GM04503 (cell line): ENCODE data around the gene GNAQ.
"Not testable (repeated sequence)": the region's sequence is repeated elsewhere in the genome, so short reads cannot be mapped to it uniquely, and the experiment has no call there.

Experiments
- DNase-seq: peaks from one replicate; pipeline ENCODE4 v3.0.0-alpha.2; 2012; ENCODE audit warnings: low read depth

The GNAQ gene

GRCh38 chr9:77690723-77691122 is 340.9 kb downstream of the GNAQ start:
- DNase-seq: not testable (repeated sequence)

- DNase-seq: not testable (repeated sequence)
Observed at GRCh38 chr9:77690119-77690518, 341.5 kb downstream of the GNAQ start.

GRCh38 chr9:77687737-77688136 is 343.9 kb downstream of the GNAQ start:
- not testable (repeated sequence) for DNase-seq

DNA sequence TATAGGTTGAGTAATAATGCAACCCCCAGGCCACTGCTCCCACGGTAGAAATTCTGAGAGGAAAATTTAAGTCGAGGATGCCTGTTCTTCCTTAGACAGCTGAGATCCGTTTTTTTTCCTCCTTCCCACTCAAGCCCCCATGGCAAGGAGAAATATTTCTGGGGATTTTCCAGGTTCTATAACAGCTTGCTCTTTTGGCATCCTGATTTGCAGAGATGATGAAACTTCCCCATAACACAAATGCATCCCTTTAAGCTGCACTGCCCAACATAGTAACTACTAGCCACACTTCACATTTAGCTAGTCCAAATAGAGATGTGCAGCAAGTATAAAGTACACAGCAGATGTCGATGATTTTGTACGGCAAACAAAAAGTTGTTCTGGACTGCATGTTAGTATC is 351.0 kb downstream of the GNAQ start:
- no peak for DNase-seq

- no peak for DNase-seq
Observed at GRCh38 chr9:77679661-77680368, 351.8 kb downstream of the GNAQ start.

DNA sequence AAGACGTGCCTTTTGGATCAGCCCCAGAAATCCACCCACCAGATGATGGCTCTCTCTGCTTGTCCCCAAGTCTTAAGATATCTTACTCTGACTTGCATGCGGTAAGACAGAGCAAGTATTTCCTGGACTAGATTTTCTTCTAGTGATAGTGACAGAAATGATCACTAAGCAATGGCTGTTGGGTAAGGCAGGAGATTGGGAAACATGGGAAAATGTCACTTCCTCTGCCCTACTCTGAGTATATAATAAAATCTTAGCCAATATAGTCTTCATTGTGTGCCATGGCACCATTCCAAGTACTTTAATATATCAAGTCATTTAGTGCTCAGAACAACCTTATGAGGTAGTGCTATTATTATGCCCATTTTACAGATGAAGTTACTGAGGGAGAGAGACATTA is 352.5 kb downstream of the GNAQ start:
- no peak for DNase-seq

GRCh38 chr9:77677957-77678535 is 353.6 kb downstream of the GNAQ start:
- DNase-seq: no peak

GRCh38 chr9:77677397-77677796 is 354.2 kb downstream of the GNAQ start:
- no peak for DNase-seq

- no peak for DNase-seq
Observed at GRCh38 chr9:77673941-77674791, 357.4 kb downstream of the GNAQ start.

GRCh38 chr9:77672183-77672582 is 359.4 kb downstream of the GNAQ start:
- no peak for DNase-seq

DNA sequence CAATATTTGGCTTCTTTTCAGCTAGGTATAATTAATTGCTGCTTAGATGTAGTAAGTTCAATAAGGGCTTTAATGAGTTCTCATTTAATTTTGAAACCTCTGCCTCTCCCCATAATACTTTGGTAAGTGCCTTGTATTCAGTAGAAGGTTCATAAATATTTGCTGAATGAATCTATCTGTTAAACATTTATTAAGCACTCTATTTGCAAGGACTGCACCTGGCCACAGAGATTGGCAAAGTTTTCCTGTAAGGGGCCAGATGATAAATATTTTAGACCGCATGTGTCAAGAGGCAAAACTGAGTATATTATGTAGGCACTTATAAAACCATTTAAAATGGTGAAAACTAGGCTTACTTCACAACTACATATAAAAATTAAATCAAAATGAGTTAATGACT is 364.5 kb downstream of the GNAQ start:
- no peak for DNase-seq
